Stimulated activated CD8-positive, alpha-beta memory T cell treated with anti-CD3 and anti-CD28 coated beads, Interleukin-15, amount 100 ng/mL, for 4 hours (primary cell): ENCODE measurements around the gene GPR162.
"Not testable (repeated sequence)": the region's sequence is repeated elsewhere in the genome, so short reads cannot be mapped to it uniquely, and the experiment has no call there.

Source experiments
- DNase-seq, 2 donors: peaks; one replicate each; pipeline ENCODE4 v3.0.0-alpha.2; 2020; ENCODE audit warnings: low read depth in 2 of 2

Gene GPR162

DNA sequence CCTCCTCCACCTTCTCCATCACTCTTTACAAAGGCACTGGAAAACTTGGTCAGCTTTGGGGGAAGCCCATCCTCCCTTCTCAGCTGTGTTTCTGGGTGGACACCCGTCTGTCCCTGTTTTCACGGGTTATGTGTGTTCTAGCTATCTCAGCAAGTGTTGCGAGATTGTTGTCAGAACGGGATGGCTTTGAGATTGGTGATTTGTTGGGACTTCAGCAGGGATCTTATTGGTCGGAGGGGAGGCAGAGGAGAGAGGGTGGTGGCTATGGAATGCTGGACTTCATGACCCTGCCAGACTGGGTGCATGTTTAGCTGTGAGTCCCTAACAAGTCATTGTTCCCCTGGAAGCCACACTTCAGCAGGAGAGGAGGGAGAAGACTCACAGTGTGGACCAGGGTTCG, 32.4 kb downstream of the GPR162 start:
- no peak for DNase-seq

DNA sequence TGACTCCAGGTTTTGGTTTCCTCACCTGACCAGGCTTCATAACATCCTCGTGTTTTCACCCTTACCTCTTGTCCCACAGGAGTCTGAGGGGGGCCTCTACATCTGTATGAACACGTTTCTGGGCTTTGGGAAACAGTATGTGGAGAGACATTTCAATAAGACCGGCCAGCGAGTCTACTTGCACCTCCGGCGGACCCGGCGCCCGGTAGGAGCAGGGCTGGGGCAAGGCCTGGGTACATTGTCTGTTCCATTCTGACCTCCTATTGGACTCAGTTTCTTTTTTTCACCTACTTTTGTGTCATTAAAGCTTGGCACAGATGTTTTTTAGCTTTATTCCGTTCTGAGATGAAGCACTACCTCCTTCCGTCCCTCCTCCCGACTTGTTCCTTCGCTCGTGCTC, 33.7 kb downstream of the GPR162 start:
- DNase-seq, result no peak

DNA sequence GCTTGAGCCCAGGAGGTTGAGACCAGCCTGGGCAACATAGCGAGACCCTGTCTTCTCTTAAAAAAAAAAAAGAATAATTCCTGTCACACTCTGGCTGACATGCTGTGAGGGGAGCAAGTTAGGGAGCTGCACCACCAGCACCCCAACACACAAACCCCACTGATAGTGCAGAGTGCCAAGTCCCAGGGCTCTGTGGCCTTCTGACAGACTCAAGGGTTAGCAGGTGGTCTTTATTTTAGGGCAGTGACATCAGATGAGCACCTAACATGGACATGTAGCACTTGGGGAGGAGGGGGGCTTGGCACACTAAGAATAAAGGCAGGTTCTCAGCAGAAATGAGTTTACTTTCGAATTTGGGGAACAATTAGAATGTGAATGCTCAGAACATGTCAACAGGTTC, 37.2 kb downstream of the GPR162 start:
- no peak for DNase-seq

DNA sequence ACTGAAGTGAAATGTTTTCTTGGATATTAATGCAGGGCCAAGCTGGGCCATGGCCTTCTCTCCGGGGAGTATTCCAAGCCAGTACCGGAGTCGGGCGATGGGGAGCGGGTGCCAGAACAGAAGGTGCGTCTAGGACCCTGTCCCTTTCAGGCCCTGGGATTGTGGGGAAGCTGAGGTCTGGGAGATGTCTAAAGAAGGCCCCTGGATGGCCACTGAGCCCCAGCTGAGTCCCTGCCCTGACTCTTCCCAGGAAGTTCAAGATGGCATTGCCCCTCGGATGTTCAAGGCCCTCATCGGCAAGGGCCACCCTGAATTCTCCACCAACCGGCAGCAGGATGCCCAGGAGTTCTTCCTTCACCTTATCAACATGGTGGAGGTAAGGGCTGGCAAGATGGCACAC, 38.5 kb downstream of the GPR162 start:
- no peak for DNase-seq

DNA sequence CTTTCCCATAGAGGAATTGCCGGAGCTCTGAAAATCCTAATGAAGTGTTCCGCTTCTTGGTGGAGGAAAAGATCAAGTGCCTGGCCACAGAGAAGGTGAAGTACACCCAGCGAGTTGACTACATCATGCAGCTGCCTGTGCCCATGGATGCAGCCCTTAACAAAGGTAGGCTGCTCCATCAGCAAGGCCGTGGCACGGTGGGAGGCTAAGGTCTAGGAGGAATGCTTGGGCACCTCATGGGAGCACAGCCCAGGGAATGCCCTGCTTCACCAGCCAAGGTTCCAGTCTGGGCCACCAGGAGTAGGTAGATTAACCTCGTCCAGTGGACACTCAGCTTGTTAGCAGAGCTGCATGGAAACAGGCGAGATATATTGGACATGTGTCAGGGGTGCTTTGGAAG, 39.3 kb downstream of the GPR162 start:
- no peak for DNase-seq

DNA sequence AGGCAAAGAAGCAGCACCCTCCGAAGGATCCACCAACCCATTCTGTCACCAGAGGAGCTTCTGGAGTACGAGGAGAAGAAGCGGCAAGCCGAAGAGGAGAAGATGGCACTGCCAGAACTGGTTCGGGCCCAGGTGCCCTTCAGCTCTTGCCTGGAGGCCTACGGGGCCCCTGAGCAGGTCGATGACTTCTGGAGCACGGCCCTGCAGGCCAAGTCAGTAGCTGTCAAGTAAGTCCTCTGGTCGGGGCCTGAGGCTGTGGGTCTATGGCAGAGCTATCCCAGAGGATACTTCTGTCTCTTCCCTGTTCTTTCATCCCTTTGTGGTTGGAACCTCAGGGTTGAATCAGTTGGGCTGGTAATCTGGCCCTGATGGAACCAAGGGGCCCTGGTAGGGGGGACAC, 39.8 kb downstream of the GPR162 start:
- no peak for DNase-seq

DNA sequence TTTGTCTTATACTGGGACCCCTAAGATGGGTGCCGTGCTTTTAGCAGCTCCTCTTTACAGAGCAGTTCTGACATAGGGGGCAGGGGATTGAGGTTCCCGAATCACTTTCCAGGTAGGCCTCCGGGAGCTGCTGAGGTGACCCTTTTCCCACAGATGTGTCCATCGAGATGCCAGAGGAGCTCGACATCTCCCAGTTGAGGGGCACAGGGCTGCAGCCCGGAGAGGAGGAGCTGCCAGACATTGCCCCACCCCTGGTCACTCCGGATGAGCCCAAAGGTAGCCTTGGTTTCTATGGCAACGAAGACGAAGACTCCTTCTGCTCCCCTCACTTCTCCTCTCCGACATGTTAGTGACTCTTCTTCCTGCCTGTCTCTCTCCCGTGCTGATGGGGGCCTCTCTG, 41.4 kb downstream of the GPR162 start:
- no peak for DNase-seq

DNA sequence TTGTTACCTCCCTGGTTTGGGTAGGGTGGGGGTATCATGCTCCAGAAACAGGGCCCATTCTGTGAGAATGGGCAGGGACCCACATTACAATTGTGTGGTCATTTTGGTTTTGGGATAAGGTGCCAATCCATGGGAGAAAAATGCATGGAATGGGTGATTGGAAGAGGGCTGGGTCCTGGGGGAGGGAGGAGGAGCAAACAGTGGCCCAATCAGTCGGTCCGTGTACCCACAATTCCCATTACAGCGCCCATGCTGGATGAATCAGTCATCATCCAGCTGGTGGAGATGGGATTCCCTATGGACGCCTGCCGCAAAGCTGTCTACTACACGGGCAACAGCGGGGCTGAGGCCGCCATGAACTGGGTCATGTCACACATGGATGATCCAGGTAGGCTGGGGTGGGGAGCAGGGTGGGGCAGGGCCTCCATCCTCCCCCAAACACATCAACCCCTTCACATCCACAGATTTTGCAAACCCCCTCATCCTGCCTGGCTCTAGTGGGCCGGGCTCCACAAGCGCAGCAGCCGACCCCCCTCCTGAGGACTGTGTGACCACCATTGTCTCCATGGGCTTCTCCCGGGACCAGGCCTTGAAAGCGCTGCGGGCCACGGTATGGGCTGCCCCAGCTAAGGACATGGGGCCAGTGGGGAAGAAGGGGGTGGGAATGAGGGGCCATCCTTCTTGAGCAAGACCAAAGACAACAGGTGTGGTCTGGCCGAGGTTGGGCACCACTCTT, 42.1 kb downstream of the GPR162 start:
- no peak for DNase-seq

DNA sequence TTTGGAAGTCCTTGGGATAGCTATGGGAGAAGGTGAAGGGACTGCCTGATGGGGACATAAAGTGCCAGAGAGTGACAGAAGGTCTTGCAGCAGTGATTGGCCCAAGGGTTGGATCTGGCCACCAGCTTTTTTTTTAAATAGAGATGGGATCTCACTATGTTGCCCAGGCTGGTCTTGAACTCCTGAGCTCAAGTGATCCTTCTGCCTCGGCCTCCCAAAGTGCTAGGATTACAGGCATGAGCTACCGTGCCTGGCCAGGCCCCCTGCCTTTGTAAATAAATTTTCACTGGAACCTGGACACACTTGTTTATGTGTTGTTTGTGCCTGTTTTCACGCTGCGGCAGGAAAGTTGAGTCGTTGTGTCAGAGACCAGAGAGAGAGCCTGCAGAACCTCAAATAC, 43.7 kb downstream of the GPR162 start:
- not testable (repeated sequence) for DNase-seq

DNA sequence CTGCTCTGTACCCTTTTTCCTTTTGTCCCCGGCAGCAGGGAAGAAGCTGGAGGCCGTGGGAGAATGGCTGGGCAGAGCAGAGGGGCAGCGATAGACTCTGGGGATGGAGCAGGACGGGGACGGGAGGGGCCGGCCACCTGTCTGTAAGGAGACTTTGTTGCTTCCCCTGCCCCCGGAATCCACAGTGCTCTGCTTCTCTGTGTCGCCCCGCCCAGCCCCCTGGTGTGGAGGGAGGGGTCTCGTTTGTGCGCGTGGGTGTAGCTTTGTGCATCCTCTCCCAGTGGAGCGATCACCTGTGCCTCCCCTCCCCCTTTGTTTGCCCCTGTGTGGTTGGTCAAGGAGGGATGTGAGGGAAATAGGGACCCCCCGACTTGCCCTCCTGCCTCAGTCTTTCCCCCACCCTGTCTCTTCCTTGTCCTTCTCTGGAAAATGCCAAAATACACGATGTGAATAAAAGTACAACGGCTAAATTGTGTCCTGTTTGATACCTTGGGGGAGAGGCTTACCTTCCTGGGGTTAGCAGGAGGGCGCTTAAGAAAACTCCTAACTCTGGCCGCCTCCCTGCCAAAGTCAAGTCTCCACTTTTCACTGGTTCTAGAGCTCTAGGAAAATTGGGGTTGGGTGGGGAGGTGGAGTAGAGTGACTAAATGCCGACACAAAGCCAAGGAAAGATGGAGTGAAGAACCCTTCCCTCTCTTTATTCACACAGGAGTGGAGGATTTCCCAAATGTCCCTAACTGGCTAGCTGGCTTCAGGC, 44.7 kb downstream of the GPR162 start:
- no peak for DNase-seq

DNA sequence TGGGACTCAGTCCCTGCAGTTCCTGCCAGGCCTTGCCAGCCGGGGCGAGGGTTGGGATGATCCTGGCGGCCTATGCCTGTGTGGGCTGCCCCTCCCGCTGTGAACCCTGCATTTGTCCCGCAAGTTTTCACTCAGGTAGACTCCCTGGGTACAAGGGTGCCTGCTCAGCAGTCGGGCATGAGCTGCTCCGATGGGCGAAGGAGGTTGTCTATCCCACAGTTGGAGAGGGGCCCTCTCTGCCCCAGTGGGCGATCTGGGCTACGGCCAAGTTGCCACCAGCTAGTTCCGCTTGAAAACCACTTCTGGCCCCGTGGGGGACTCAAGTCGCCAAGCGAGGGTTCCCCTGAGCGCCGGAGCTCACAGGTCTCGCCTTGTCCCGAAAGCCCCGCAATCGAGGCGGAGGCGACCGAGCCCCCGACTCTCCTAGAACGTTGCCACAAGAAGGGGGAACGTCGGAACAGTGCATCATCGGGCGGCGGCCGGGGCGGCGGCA, 45.3 kb downstream of the GPR162 start:
- DNase-seq, result no peak

DNA sequence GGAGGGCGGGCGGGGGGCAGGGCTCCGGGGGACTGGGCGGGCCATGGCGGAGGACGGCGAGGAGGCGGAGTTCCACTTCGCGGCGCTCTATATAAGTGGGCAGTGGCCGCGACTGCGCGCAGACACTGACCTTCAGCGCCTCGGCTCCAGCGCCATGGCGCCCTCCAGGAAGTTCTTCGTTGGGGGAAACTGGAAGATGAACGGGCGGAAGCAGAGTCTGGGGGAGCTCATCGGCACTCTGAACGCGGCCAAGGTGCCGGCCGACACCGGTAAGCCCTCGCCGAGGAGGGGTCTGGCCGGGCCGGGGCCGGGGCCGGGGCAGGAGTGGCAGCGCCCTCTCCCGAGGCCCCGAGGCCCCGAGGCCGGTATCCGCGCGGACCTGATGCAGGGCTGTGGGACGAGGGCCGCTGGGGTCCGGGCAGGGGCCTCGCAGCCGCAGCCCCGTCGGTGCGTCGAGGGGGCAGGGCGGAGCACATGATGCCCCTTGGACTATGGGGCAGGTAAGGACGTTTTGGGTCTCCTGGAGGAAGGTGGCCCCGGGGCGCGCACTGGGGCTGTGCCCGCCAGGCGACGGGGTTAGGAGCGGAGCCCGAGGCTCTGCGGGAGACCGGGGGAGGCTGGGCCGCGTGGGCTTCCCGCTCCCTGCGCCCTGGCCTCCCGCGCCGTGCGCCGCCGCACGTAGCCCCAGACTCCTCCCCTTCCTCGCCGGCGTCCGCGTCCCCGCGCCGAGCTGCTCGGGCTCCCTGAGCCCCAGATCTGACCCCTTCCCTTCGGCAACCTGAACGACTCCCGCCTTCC, 46.0 kb downstream of the GPR162 start, which contains the start of gene TPI1:
TPI1 (plus strand) TSS at position 119 of the 798 bp plus-strand sequence; CDS start at position 155, 36 bp downstream.
- peak; percentile 45 to 61 for DNase-seq

DNA sequence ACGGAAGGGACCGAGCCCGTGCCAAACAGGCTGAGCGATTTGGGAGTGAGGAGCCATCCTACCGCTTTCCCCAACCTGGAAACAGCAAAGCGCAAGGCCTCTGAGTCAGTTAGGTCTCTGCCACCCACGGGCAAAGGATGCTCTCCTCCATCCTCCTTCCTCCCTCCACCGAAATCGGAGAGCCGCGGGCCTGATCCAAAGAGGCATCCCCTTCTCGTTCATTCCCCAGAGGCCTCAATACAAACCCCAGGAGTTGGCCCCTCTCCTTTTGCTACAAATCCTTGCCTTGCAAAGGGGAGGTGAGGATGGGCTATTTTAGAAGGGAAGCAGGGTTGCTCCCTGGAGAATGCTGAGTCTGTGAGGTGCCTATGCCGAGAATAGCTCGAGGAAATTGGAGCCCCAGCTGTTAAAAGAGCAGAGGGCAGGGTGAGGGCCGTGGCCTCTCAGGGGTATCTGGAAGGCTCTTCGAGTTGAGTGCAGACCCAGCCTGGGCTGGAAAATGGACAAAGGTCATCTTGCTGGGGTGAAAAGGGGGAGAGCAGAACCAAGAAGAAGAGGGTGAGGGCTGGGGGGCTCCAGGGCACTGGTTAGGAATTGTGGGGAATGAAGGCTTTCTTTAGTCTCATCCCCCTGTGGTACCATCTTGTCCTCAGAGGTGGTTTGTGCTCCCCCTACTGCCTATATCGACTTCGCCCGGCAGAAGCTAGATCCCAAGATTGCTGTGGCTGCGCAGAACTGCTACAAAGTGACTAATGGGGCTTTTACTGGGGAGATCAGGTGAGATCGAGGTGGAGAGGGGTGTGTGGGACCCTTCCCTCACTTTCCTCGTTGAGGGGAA, 46.8 kb downstream of the GPR162 start:
- no peak for DNase-seq

DNA sequence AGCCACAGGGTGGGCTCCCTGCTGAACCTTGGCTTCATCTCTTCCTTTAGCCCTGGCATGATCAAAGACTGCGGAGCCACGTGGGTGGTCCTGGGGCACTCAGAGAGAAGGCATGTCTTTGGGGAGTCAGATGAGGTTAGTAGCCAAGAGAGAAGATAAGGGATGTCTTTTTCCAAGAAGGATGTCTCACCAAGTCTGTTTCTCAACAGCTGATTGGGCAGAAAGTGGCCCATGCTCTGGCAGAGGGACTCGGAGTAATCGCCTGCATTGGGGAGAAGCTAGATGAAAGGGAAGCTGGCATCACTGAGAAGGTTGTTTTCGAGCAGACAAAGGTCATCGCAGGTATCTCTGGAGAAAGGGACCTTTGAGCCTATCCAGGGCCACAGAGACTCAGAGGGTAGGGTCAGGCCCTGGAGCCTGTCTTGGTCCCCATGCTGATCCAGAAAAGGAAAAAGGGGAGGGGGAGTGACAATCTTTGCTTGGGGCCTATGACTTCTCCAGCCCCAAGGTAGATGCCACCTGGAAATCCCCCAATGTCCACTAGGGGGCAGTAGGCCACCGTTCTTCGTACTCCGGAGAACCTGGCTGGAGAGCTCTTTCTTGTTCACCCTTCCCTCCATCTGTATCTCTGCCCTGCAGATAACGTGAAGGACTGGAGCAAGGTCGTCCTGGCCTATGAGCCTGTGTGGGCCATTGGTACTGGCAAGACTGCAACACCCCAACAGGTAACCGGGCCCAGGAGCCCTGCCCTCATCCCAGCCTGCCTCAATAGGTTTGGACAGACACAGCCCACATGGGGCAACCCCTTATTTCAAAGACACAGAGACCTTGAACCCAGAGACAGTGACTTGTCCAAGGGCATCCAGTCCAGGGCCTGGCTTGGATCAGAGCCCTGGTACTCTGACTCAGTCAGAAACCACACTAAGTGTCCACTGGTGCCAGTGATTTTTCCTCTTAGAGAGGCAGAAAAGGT, 47.7 kb downstream of the GPR162 start:
- peak; percentile 53 to 71 for DNase-seq

DNA sequence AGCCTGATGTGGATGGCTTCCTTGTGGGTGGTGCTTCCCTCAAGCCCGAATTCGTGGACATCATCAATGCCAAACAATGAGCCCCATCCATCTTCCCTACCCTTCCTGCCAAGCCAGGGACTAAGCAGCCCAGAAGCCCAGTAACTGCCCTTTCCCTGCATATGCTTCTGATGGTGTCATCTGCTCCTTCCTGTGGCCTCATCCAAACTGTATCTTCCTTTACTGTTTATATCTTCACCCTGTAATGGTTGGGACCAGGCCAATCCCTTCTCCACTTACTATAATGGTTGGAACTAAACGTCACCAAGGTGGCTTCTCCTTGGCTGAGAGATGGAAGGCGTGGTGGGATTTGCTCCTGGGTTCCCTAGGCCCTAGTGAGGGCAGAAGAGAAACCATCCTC, 48.7 kb downstream of the GPR162 start:
- not testable (repeated sequence) for DNase-seq

DNA sequence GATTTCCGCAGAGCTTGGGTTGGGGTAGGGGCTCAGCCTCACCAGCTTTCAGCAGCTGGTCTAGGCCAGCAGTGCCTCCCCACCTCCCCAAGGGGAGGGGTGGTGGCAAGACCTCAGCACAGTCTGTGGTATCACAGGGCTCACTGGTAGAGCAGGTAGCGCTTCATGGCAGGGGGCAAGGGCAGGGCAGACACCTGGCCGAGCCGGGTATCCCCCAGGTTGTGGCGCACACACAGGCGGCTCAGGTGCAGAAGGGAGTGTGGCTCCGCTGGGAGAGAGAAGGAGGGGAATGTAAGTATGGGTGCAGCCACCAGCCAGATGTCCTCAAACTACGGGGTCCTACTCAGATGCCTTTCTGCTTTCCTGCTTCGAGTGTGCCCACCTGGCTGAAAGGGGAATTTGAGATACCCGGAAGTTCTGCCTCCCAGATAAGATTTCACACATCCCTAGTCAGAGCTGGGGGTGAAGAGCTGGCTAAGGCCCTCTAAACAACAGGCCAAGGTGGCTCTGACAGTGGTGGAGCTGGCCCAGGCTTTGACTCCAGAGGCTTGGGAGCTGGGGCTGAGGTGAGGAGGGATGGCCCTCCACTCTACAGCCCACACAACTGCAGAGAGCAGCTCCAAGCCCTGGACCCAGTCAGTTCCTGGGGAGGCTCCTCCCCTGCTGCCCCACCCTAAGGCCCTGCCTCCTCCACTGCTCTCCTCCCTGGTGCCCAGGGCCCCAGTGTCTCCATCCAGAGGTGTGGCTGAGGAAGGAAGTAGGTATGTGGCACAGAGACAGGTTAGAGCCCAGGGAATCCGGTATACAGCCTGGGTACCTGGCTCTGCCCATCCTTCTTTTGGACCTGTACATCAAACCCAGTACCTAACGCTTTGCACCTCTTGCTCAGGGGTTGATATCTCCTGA, 49.7 kb downstream of the GPR162 start:
- no peak for DNase-seq

DNA sequence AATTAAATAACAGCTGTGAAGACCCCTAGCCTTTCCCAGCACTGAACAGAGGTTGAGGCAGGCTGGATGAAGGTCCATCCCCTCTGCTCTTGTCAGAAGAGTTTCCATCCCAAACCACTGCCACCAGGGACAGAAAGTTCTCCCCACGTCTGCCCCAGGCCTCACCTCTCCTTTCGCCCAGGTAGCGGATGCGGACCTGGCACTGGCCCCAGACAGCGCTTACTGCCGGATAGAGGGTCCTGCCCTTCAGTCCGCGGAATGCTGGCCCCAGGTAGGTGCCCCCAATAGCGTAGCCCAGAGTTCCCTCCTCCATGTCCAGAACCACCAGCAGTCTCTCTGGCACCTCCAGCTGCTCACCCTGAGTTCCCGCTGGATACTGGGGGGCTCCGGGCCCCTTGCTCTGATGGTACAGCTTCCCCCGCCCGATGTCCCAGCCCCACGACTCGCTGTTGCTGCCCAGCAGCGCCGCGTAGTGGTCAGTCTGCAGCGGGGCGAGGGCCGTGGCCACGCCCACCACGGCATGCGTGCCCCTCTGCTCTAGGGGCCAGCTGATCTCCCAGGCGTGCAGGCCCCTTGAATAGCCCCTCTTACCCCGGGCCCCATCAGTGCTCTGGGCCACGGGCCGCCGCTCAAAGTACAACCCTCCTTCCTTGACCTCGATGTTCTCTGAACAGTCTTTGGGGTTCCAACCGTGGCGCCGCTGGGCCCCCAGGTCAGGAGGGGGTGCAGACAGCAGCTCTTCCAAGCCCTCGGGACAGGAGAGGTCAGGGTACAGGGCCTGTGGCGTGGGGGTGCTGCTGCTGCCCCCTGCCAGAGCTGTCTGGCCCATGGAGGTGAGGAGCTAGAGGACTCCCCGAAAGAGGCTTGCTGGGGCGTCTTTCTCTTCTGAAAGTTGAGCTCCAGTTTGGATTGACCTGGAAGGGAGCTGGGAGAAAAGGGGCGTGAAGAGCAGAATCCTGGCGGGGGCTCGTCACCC, 50.7 kb downstream of the GPR162 start:
- DNase-seq, result peak; percentile 60 to 63
